ENCODE data around the gene PRPH2. TPM values are rescaled to one million over a fixed set of nuclear protein-coding genes. Genes with fewer than 3 reads are reported as not detected.

PRPH2 gene, protein sequence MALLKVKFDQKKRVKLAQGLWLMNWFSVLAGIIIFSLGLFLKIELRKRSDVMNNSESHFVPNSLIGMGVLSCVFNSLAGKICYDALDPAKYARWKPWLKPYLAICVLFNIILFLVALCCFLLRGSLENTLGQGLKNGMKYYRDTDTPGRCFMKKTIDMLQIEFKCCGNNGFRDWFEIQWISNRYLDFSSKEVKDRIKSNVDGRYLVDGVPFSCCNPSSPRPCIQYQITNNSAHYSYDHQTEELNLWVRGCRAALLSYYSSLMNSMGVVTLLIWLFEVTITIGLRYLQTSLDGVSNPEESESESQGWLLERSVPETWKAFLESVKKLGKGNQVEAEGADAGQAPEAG
- 0.28 TPM in 1 of 2 replicates, not detected in the other for total RNA-seq

GRCh38 chr6:42722497-42722896 lies at the start of gene PRPH2:
Gene PRPH2 (minus strand): TSS chr6:42722597. CDS start chr6:42722334, 263 bp downstream.

GRCh38 chr6:42745640-42746462 lies 23.5 kb upstream of the PRPH2 start, which contains the start of gene TBCC:
Gene TBCC (minus strand): TSS chr6:42746103. CDS start chr6:42746073, 30 bp downstream.

Other genes with a start within 250 kb of the PRPH2 start
- 27.7 and 38.0 TPM in 2 replicates for gene UBR2, start 158.6 kb downstream of the PRPH2 start, total RNA-seq
- 25.5 and 32.5 TPM in 2 replicates for gene TBCC, start 23.5 kb upstream of the PRPH2 start, total RNA-seq
- 4.8 and 7.5 TPM in 2 replicates for gene BICRAL, start 59.5 kb upstream of the PRPH2 start, total RNA-seq
- 140 and 154 TPM in 2 replicates for gene RPL7L1, start 157.0 kb upstream of the PRPH2 start, total RNA-seq
- not detected in 2 replicates for gene PTCRA, start 193.5 kb upstream of the PRPH2 start, total RNA-seq
- gene CNPY3, start 206.9 kb upstream of the PRPH2 start, total RNA-seq, result 17.1 and 42.9 TPM in 2 replicates
- 0.34 TPM in 1 of 2 replicates, not detected in the other for gene GNMT, start 238.2 kb upstream of the PRPH2 start, total RNA-seq